Gastroesophageal sphincter (tissue), 4 donors: ENCODE data around the gene RAB8A. TPM values are rescaled to one million over a fixed set of nuclear protein-coding genes. Genes with fewer than 3 reads are reported as not detected.
"Not testable (repeated sequence)": the region's sequence is repeated elsewhere in the genome, so short reads cannot be mapped to it uniquely, and the experiment has no call there.

Experiments
- ATAC-seq: fragments of 150-250 bp; one replicate; pipeline ENCODE4 v1.9.1; 2016; ENCODE audit warnings: mild to moderate bottlenecking, moderate library complexity
- H3K27ac ChIP-seq, 4 donors: fragments of 200-600 bp; sonication (generic) in 3 of 4; 1 replicate in 3 of 4; 2 replicates in 1 of 4; pipeline ENCODE4 v1.5.1; 2016 to 2019
- H3K27me3 ChIP-seq: fragments of 200-600 bp; sonication (generic); one replicate; pipeline ENCODE4 v1.5.1; 2019
- H3K36me3 ChIP-seq, 2 donors: fragments of 200-600 bp; sonication (generic); one replicate each; pipeline ENCODE4 v1.5.1; 2019; ENCODE audit warnings: control low read depth in 1 of 2
- H3K4me1 ChIP-seq, 3 donors: fragments of 200-600 bp; sonication (generic); 1 replicate in 2 of 3; 2 replicates in 1 of 3; pipeline ENCODE4 v1.5.1; 2016 to 2019; ENCODE audit warnings: control low read depth in 2 of 3
- H3K4me3 ChIP-seq, 2 donors: fragments of 200-600 bp; sonication (generic); one replicate each; pipeline ENCODE4 v1.5.1; 2019; ENCODE audit warnings: mild to moderate bottlenecking in 1 of 2, moderate library complexity in 1 of 2
- H3K9me3 ChIP-seq, 3 donors: fragments of 200-600 bp; sonication (generic); one replicate each; pipeline ENCODE4 v1.5.1; 2017 to 2019; ENCODE audit warnings: control low read depth in 2 of 3
- EP300 ChIP-seq: sonication (generic); formaldehyde crosslinking; IDR thresholded peaks from one replicate; pipeline ENCODE4 v1.6.1; 2017; ENCODE audit warnings: antibody characterized with exemption, mild to moderate bottlenecking
- POLR2A ChIP-seq, 2 donors: fragments of 450-650 bp; IDR thresholded peaks; one replicate each; pipeline ENCODE4 v1.6.1; 2017; ENCODE audit warnings: antibody characterized with exemption in 2 of 2, mild to moderate bottlenecking in 2 of 2, moderate library complexity in 1 of 2
- POLR2AphosphoS5 ChIP-seq: sonication (generic); formaldehyde crosslinking; IDR thresholded peaks from one replicate; pipeline ENCODE4 v1.6.1; 2017; ENCODE audit warnings: antibody characterized with exemption
- WGBS, 2 donors: methylation state at CpG; one replicate each; pipeline ENCODE4 v1.1.5; 2018; ENCODE audit warnings: low coverage in 1 of 2; 5-methylcytosine and 5-hydroxymethylcytosine counted together
- total RNA-seq, 4 donors: library from RNA; depleted of rRNA; stranded (reverse); fragments of >200 nt; gene quantifications; one replicate each; pipeline ENCODE4 v1.1.0, GENCODE V29; 2016
- TF ChIP-seq, protein P1 (sequence below), 4 experiments: fragments of 200-600 bp in 2 of 4; fragments of 450-650 bp in 2 of 4; sonication (generic) in 1 of 4; IDR thresholded peaks; one replicate each; pipeline ENCODE4 v1.5.1; 2017 to 2019; ENCODE audit warnings: antibody characterized with exemption in 4 of 4, mild to moderate bottlenecking in 2 of 4, moderate library complexity in 2 of 4

Gene RAB8A
- total RNA-seq, 4 donors from 2014 or later = 32.4 to 52.5 (median 44.9) TPM

DNA sequence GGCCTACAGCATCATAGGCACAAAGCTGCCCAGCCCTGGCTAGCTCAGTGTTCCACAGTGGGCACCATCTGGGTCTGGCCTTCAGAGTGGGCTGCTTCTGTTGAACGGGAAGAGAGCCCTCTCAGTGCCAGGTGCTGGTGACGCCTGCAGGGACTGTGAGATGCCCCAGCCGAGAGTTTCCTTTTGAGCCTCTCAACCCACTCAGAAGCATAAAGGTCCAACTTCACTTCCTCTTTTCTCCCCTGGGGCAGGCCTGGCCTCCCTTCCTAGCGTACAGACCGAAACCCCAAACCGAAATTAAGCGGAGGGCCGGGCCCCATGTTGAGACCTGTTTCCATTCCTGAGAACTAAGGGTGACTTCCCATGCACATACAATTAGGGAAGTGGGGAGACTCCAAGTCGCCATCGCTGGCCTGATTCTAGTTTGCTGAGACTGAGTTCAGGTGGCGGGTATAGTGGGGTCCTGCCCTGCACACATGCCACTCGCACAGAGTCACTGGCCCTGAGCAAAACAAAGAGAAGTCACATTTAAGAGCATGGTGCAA, 6.9 kb downstream of the RAB8A start:
- H3K27me3 ChIP-seq = no peaks in the 10 kb centered on the region
- H3K4me1 ChIP-seq = peaks cover 0 to 39% (median 6%) of the 10 kb centered on the region in 3 donors
- no peak overlapping the region for H3K4me3 ChIP-seq
- peaks cover 0 to 76% of the 10 kb centered on the region in 2 donors for H3K36me3 ChIP-seq
- no peak for ATAC-seq
- H3K27ac ChIP-seq = no peak overlapping the region
- WGBS, 2 donors = 75% methylated on average over 2 of the region's 12 CpGs; no CpG with 5 or more reads in 1 of the 2 donors
- TF ChIP-seq, protein P1, sequence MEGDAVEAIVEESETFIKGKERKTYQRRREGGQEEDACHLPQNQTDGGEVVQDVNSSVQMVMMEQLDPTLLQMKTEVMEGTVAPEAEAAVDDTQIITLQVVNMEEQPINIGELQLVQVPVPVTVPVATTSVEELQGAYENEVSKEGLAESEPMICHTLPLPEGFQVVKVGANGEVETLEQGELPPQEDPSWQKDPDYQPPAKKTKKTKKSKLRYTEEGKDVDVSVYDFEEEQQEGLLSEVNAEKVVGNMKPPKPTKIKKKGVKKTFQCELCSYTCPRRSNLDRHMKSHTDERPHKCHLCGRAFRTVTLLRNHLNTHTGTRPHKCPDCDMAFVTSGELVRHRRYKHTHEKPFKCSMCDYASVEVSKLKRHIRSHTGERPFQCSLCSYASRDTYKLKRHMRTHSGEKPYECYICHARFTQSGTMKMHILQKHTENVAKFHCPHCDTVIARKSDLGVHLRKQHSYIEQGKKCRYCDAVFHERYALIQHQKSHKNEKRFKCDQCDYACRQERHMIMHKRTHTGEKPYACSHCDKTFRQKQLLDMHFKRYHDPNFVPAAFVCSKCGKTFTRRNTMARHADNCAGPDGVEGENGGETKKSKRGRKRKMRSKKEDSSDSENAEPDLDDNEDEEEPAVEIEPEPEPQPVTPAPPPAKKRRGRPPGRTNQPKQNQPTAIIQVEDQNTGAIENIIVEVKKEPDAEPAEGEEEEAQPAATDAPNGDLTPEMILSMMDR (IDR thresholded peaks at IDR 0.05) = no peak
- no peak for TF ChIP-seq POLR2AphosphoS5
- no peak for TF ChIP-seq POLR2A (IDR thresholded peaks at IDR 0.05)
- TF ChIP-seq EP300 = no peak
- no peaks in the 10 kb centered on the region for H3K9me3 ChIP-seq

DNA sequence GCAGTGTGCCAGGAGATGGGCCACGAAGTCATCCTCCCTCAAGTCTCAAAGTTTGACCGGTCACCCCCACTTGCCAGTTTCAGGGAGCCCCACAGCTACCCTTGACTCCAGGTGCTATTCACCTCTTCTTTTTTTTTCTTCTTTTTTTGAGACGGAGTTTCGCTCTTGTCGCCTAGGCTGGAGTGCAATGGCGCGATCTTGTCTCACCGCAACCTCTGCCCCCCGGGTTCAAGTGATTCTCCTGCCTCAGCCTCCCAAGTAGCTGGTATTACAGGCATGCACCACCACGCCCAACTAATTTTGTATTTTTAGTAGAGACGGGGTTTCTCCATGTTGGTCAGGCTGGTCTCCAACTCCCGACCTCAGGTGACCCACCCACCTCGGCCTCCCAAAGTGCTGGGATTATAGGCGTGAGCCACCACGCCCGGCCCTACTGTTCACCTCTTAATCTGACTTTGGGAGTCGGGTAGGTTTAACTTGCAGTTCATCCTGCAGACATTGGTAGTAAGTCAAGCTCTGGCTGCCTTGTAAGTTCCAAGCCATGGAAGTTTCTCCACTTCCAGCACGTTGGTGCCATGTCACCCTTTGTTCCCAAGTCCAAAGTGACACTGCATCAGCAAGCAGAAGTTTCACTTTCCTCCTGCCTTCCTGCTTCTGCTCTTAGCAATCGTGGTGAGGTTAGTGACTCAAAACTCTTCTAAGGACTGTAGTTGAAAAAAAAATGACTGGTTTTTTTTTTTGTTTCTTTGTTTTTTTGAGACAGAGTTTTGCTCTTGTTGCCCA, 7.6 kb downstream of the RAB8A start:
- WGBS, 2 donors = 78 to 79% methylated on average over 4 to 10 of the region's 19 CpGs

DNA sequence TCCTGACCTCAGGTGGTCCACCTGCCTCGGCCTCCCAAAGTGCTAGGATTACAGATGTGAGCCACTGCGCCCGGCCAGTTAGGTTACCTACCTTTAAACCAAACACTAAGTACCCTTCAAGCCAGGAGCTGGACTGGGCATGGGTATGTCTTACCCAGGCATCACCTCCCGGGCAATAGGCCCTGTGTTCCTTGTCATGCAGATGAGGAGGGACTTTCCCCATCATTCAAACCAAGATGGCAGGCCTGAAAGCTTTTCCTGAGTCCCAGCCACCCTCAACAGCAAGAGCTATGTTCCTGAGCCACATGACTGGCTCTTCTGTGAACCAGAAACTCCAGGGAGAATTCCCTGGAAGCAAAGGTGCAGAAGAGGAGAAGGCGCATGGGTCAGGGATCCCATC, 9.5 kb downstream of the RAB8A start:
- H3K27me3 ChIP-seq = no peaks in the 10 kb centered on the region
- ATAC-seq = no peak
- H3K4me3 ChIP-seq = no peak overlapping the region
- no peak overlapping the region for H3K27ac ChIP-seq
- 95% methylated on average over 2 of the region's 5 CpGs; no CpG with 5 or more reads in 1 of the 2 donors for WGBS, 2 donors
- peaks cover 0 to 13% (median 0%) of the 10 kb centered on the region in 3 donors for H3K4me1 ChIP-seq
- H3K9me3 ChIP-seq = no peaks in the 10 kb centered on the region
- peaks cover 0 to 100% of the 10 kb centered on the region in 2 donors for H3K36me3 ChIP-seq
- no peak for TF ChIP-seq EP300

More for the DNA sequence above, 7.6 kb downstream of the RAB8A start:
- not testable (repeated sequence) for H3K4me3 ChIP-seq, H3K27ac ChIP-seq, H3K9me3 ChIP-seq, H3K27me3 ChIP-seq, ATAC-seq
- Histone ChIP-seq H3K36me3 (peaks cover 0 to 83% of the 10 kb centered on the region in 2 donors), H3K4me1 (peaks cover 0 to 32% (median 5%) of the 10 kb centered on the region in 3 donors)

DNA sequence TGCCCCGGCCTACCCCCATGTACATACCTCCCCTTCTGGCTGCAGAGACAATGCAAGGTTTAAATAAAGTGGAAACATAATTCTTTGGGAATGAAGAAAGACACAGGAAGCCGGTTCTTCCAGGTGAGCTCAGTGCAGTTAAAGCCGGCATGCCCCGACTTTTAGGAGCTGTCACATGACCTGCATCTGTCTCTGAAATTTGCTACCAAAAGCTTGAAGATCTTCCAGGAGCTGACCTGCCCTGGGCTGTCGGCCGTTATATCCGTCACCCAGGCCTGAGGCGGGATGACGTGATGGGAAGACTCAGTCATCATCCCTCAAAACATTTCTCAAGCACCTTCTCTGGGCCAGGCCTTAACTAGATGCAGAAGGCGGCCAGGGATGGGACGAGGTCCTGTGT, 10.3 kb downstream of the RAB8A start:
- H3K27me3 ChIP-seq = no peaks in the 10 kb centered on the region
- TF ChIP-seq EP300 = no peak
- TF ChIP-seq, protein P1 (IDR thresholded peaks at IDR 0.05) = no peak
- TF ChIP-seq POLR2A (IDR thresholded peaks at IDR 0.05) = no peak
- no peak for TF ChIP-seq POLR2AphosphoS5
- H3K4me1 ChIP-seq = peaks cover 0 to 7% (median 0%) of the 10 kb centered on the region in 3 donors
- no peaks in the 10 kb centered on the region for H3K9me3 ChIP-seq
- H3K36me3 ChIP-seq = peaks cover 0 to 100% of the 10 kb centered on the region in 2 donors
- no peak overlapping the region for H3K4me3 ChIP-seq
- H3K27ac ChIP-seq = no peak overlapping the region
- ATAC-seq = no peak
- WGBS, 2 donors = 83 to 84% methylated on average over 1 to 7 of the region's 11 CpGs

DNA sequence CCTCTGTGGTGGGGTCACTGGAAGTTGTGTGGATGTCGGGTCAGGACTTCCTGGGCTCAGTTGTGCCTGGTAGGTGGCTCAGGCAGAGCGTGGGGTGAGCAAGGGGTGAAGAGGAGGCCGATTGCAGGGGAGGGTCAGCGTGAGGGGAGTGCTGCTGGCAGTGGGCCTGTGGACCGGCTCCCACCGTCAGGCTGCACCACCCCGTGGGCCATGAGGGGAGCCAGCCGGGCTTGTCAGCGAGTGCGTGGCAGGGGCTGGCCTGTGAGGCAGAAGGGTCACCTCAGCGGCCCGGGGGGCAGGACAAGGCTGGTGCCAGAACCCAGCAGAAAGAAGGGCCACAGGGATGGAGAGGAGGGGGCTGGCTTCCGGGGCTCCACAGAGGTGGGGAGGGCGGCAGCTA, 13.3 kb downstream of the RAB8A start:
- Histone ChIP-seq H3K9me3 (no peaks in the 10 kb centered on the region), H3K4me1 (no peaks in the 10 kb centered on the region), H3K27me3 (no peaks in the 10 kb centered on the region), H3K4me3 (no peak overlapping the region), H3K36me3 (peaks cover 0 to 100% of the 10 kb centered on the region in 2 donors), H3K27ac (no peak overlapping the region)
- TF ChIP-seq, protein P1 (IDR thresholded peaks at IDR 0.05) = no peak
- TF ChIP-seq POLR2AphosphoS5 (no peak), POLR2A (IDR thresholded peaks at IDR 0.05) (no peak), EP300 (no peak)
- no peak for ATAC-seq
- WGBS, 2 donors = 87% methylated on average over 7 of the region's 14 CpGs; no CpG with 5 or more reads in 1 of the 2 donors
